Forelimb muscle (tissue), 1 donor: Measurements from ENCODE around the gene DAPK3. TPM values are rescaled to one million over a fixed set of nuclear protein-coding genes. Genes with fewer than 3 reads are reported as not detected.
A peak's percentile ranks its signal among the peaks of the same experiment; 100 is the strongest.
"Not testable (repeated sequence)": the region's sequence is repeated elsewhere in the genome, so short reads cannot be mapped to it uniquely, and the experiment has no call there.

Source experiments
- DNase-seq: peaks from one replicate; pipeline ENCODE4 v3.0.0-alpha.2; 2013; ENCODE audit warnings: low read depth
- polyA plus RNA-seq: library from polyadenylated mRNA; unstranded; fragments of 120-200 nt; gene quantifications from one replicate; pipeline ENCODE4 v1.2.1, GENCODE V29; 2013; ENCODE audit not compliant: insufficient read length

Gene DAPK3
- polyA plus RNA-seq, 1 donor = 100 TPM

- not testable (repeated sequence) for DNase-seq
Observed at GRCh38 chr19:4005436-4005835, 34.5 kb upstream of the DAPK3 start.

- not testable (repeated sequence) for DNase-seq
Observed at GRCh38 chr19:4000798-4001197, 29.9 kb upstream of the DAPK3 start.

- not testable (repeated sequence) for DNase-seq
Observed at GRCh38 chr19:3998667-3999412, 27.9 kb upstream of the DAPK3 start.

GRCh38 chr19:3995607-3996006 is 24.7 kb upstream of the DAPK3 start:
- DNase-seq = no peak

GRCh38 chr19:3990815-3991117 is 19.9 kb upstream of the DAPK3 start:
- DNase-seq = no peak

GRCh38 chr19:3987619-3988371 is 16.9 kb upstream of the DAPK3 start:
- no peak for DNase-seq

GRCh38 chr19:3986260-3987041 is 15.6 kb upstream of the DAPK3 start:
- DNase-seq = no peak

- DNase-seq = no peak
Observed at GRCh38 chr19:3985643-3986259, 14.9 kb upstream of the DAPK3 start.

GRCh38 chr19:3984908-3985642 is 14.2 kb upstream of the DAPK3 start, which contains the start of gene EEF2:
Gene EEF2, minus strand, starts transcription at chr19:3985463. Its CDS starts 83 bp downstream, at chr19:3985380.
- DNase-seq = peak; percentile 85

- DNase-seq = no peak
Observed at GRCh38 chr19:3984584-3984907, 13.6 kb upstream of the DAPK3 start.

GRCh38 chr19:3983936-3984583 is 13.2 kb upstream of the DAPK3 start:
- DNase-seq = no peak

- DNase-seq = no peak
Observed at GRCh38 chr19:3983542-3983914, 12.6 kb upstream of the DAPK3 start.

- DNase-seq = no peak
Observed at GRCh38 chr19:3982701-3983541, 12.0 kb upstream of the DAPK3 start.

- no peak for DNase-seq
Observed at GRCh38 chr19:3981736-3982681, 11.1 kb upstream of the DAPK3 start.

- DNase-seq = no peak
Observed at GRCh38 chr19:3981373-3981735, 10.5 kb upstream of the DAPK3 start.

GRCh38 chr19:3980353-3981251 is 9.7 kb upstream of the DAPK3 start:
- DNase-seq = no peak

GRCh38 chr19:3979674-3980352 is 8.9 kb upstream of the DAPK3 start:
- DNase-seq = no peak
